ENCODE data around the gene JUP. TPM values are rescaled to one million over a fixed set of nuclear protein-coding genes. Genes with fewer than 3 reads are reported as not detected.

The JUP gene
- total RNA-seq, 1 donor from 2014 or later, result 72.5 TPM

DNA sequence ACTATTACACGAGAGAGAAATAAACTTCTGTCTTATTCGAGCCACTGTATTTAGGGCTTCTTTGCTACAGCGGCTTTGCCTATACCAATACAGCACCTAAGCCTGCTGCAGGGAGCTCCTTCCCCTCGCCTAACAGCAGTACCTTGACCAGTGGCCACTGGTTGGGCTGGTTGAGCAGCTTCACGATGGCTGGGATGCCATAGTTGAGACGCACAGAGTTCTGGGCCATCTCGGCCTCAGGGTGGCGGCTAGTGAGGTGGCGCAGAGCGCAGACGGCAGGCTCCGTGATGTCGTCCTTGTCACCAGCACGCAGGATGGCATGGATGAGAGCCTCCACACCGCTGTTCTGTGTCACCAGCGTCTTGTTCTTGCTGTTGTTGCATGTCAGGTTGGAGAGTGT lies 23.7 kb downstream of the JUP start:
- no peak for DNase-seq (ENCODE audit: low spot score)
- no peak for ATAC-seq

DNA sequence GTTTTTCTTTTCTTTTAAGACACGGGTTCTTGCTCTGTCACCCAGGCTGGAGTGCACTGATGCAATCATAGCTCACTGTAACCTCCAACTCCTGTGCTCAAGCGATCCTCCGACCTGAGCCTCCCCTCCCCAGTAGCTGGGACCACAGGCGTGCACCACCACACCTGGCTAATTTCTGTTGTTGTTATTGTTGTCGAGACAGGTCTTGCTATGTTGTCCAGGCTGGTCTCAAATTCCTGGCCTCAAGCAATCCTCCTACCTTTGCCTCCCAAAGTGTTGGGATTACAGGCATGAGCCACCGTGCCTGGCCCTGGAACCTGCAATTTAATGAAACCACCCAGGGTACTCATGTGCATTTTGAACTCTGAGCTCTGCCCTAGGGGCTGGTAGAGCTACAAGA lies 24.1 kb downstream of the JUP start:
- ATAC-seq, result no peak
- no peak for DNase-seq (ENCODE audit: low spot score)

DNA sequence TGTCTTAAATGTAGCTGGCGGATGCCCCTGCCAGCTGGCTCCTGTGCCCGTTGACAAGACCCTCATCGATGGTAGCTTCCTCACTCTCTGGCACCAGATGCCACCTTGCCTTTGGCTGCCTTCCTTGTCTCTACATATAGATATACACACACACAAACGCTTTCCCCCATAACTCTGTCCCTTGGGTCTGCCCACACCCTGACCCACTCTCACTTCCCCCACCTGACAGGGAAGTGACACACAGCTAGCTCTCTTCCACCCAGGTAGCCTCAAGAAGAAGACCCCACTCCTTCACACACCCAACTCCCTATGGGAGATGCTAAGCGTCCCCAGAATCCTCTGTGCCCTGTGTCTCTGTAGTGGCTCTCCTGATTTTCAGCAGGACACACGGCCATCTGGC lies 25.6 kb downstream of the JUP start:
- ATAC-seq, result no peak
- DNase-seq (ENCODE audit: low spot score), result no peak

DNA sequence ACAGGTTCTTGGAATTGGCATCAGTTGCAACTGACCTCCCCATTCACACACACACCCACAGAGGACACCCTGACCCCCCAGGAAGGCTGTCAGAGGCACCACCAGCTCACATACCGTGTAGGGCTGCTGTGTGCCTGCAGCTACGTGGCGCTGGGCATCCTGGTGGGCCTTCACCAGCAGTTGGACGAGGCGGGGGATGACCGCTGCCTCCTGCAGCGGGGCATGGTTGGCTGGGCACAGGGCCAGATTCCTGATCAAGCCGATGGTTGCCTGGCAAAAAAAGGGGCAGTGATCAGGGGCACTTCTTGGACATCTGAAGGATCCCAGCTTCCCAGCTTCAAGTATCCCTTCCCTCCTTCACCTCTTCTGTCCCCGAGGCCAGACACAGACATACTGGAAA lies 27.9 kb downstream of the JUP start:
- ATAC-seq (no peak), DNase-seq (ENCODE audit: low spot score) (no peak)

DNA sequence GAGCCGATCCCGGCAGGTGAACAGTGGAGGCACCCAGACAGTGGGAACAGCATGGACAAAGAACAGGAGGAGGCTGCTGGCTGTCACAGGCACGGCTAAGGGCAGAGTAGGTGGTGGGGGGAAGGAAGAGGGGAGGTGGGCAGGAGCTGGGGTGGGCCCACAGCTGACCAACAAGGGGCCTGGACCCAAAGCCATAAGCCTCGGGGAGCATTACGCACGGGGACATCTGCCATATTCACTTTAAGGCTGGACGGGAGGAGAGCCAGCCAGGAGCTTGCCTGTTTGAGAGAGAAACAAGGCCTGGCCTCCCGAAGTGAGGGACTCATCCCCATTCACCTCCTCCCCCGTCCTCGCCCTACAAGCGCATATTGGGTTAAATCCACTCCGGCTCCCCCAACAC lies 32.4 kb downstream of the JUP start:
- DNase-seq (ENCODE audit: low spot score) (no peak), ATAC-seq (peak; percentile 9)

DNA sequence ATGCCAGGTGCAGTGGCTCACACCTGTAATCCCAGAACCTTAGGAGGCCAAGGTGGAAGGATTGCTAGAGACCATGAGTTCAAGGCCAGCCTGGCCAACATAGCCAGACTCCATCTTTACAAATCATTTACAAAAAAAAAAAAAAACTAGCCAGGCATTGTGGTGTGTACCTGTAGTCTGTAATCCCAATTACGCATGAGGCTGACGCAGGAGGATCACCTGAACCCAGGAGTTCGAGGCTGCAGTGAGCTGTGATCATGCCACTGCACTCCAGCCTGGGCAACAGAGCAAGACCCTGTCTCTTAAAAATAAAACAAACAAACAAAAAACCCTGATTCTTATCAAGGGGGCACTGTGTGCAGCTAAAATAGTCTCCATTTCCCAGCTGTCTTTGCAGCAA lies 35.2 kb downstream of the JUP start:
- no peak for ATAC-seq

DNA sequence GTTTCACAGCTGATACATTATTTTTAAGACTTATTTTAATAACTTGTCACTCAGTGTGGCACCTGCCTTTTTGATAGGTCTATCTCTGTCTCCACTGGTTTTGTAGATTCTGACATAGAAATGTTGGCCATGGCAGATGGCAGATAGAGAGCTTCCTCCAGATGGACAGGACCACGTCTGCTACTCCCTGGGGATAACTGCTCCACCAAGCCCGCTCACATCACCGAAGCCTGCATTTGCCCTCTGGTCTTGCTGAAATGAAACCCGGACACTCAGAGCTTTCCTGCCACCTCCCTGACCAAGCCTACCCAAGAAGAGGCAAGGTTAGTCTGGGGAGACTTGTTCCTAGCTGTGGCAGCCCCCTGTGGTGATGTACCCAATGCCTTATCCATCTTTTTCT lies 35.6 kb downstream of the JUP start:
- ATAC-seq, result no peak
- DNase-seq (ENCODE audit: low spot score), result no peak

More for the DNA sequence above, 35.2 kb downstream of the JUP start:
- no peak for DNase-seq (ENCODE audit: low spot score)

DNA sequence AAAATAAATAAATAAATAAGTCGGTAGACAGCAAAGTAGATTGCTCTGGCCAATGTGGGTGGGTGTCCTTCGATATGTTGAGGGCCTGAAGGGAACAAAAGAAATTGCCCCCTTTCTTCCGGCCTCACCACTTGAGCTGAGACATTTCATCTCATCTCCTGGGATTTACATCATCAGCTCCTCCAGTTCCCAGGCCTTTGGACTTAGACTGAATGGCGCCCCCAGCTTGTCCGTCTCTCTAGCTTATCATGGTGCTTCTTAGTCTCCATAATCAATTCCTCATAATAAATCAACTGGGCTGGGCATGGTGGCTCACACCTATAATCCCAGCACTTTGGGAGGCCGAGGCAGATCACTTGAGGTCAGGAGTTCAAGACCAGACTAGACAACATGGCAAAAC lies 38.2 kb downstream of the JUP start:
- ATAC-seq, result no peak
- DNase-seq (ENCODE audit: low spot score), result no peak

DNA sequence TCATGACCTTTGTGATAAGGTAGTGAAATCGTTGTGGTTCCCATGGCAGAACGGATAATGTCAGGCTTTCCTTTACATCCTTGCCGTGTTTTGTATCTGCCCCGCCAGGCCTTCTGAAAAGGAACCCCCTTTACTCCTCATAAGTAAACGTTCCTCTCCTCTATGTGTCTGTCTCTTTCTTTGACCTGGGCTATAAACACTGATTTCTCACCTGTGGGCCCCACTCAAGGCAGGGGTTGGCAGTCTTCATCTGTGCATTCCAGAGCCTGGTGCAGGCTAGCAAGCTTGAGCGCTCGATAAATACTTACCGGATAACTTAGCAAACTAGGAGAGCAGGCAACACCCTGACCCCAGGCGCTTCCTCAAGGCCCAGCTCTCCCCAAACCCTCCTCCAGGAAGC lies 44.8 kb downstream of the JUP start:
- no peak for DNase-seq (ENCODE audit: low spot score)
- no peak for ATAC-seq

DNA sequence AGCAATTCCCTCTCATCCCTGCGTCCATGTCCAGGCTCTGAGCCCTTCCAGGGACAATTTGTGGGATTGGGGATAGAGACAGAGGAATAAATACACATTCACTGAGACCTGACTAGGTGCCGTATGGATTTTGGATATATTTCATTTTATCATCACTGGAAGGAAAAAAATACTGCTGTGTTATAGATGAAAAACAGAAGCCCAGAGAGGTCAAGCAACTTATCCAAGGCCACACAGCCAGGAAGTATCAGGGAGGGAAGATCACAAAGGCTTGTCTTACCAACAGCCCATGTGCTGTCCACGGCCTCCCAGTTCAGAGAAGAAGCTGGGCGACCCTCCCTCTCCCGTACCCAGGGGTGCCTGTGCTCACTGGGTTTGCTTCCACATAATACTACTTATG lies 46.0 kb downstream of the JUP start:
- ATAC-seq, result no peak
- no peak for DNase-seq (ENCODE audit: low spot score)

DNA sequence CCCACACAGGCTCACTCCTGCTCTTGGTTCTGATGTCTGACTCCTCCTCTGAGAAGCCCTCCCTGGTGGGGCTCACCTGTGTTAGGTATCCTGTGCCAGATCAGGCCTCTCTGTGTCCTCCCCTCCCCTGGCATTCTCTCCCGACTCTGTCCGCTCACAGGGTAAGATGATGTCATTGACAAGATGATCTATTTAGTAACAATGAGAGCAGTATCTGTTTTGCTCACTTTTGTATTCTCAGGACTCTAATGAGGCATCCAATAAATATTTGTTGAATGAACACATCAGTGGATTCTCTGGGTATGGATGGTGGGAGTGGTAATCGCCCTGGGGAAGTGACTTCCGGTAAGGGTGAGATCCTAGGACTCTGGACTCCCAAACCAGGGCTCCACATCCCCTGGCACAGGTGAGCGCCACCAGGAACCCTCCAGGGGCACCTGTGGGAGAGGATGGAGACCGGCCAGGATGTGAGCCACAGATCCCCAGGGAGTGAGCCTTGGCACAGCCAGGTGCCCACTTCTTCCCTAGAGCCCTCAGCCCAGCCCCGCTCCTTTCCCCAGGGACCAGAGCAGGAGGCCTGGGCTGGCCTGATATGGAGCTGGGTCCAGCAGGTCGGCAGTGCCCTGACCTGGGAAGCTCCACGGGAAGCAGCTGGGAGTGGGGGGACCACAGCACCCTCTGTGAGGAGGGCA lies 46.7 kb downstream of the JUP start:
- ATAC-seq (no peak), DNase-seq (ENCODE audit: low spot score) (no peak)

DNA sequence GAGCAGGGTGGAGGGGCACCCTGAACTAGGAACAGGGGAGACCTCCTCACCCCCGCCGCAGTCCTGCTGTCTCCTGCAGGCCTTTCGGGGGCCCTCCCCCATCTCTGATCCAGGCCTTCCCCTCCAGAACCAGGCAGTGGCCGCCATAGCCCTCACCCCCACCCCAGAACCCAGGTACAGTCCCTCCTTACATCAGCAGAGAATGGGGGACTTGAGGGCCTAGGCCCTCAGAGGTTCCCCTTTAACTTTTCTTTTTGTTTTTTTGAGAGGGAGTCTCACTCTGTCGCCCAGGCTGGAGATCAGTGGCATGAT lies 47.8 kb downstream of the JUP start:
- DNase-seq (ENCODE audit: low spot score) (no peak), ATAC-seq (no peak)

DNA sequence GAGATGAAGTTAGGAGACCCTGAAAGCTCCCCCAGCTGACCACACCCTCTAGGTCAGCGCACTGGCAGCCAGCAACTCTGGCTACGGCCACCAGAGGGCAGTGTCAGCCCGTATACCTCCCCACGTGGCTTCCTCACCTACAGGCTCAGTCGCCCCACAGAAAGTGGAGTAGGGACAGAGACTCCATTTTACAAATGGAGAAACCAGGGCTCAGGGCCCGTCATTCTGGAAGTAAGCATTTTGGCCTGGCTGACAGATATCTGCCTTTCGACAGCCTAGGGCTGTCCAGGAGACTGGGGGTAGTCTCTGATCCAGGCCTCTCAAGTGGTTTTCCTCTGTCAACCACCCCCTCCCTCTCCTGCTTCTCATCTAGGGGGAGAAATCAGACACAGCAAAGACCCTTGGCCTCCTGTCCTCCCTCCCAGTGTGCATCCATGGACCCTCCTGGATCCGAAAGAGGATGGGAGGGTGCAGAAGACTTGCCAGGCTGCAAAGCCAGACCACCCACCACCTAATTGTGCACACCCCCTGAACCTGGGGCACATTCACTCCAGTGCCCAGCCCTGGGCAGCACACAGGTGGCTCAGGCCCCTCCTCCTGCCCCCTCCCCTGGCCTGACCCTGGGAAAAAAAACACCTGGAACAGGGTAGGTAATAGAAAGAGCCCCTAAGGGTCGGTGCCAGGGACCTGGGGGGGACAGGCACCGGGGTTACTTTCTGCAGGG lies 48.3 kb downstream of the JUP start:
- ATAC-seq (peak; percentile 98), DNase-seq (ENCODE audit: low spot score) (peak; percentile 83)

DNA sequence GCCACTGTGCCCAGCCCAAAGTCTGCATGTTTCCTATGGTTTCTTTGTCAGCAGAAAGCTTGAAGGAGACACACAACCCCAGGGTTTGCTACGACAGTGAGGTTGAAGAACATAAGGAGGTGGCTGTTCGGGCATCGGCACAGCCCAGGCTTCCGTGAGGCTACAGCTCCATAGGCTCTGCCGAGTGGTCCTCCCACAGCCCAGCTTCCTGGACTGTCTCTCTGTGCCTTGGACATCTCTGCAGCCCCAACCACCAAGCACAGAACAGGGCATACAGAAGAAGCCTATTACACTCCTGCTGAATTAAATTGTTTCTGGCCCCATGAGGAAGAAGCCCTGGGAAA lies 48.9 kb downstream of the JUP start:
- ATAC-seq (peak; percentile 5), DNase-seq (ENCODE audit: low spot score) (no peak)

DNA sequence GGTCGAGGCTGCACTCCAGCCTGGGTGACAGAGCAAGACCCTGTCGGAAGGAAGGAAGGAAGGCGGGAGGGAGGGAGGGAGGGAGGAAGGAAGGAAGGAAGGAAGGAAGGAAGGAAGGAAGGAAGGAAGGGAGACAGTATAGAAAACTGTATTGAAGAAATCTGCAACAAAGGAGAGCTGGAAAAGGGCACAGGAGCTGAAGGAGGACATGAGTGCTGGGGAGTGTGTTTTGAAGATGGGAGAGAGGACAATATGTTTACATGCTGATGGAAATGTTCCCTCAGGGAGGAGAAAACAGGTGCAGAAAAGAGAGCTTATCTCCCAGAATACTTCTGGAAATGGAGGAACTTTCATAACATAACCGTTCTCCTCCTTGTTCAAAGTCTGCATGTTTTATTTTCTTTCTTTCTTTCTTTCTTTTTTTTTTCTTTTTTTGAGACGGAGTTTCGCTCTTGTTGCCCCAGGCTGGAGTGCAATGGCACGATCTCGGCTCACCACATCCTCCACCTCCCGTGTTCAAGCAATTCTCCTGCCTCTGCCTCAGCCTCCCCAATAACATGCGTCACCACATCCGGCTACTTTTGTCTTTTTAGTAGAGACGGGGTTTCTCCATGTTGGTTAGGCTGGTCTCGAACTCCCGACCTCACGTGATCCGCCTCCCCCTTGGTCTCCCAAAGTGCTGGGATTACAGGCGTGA lies 49.4 kb downstream of the JUP start:
- ATAC-seq (no peak), DNase-seq (ENCODE audit: low spot score) (no peak)

DNA sequence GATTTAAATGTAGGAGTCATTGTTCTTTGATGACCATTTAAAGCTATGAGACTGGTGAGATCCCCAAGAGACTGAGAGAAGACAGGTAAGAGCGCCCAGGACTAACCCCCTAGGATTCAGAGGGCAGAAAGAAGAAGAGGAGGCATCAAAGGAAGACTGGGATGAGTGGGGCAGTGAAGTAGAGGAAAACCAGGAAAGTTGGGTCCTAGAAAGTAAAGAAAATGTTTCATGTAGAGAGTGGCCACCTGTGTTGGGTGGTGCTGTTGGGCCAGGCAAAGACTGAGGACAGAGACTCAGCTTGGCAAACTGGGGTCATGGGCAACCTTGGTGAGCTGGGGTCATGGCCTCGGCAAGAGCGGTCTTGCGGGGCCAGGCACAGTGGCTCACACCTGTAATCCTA lies 50.8 kb downstream of the JUP start:
- ATAC-seq (no peak), DNase-seq (ENCODE audit: low spot score) (no peak)

DNA sequence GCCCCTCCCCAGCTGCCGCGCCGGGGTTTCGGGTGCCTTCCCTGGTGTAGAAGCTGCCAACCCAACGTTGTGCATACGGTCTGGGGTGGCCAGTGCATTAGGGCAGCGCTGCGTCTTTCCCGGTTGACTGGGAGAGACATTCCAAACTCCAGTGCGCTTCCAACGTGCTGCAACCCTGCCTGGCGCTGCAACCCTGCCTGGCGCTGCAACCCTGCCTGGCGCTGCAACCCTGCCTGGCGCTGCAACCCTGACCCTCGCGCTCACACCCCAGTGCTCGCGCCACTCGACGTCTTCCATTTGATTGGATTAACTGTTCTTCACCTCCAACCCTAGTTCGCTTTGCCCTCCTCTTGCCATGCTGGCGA lies 51.6 kb downstream of the JUP start:
- ATAC-seq (peak; percentile 4), DNase-seq (ENCODE audit: low spot score) (no peak)

DNA sequence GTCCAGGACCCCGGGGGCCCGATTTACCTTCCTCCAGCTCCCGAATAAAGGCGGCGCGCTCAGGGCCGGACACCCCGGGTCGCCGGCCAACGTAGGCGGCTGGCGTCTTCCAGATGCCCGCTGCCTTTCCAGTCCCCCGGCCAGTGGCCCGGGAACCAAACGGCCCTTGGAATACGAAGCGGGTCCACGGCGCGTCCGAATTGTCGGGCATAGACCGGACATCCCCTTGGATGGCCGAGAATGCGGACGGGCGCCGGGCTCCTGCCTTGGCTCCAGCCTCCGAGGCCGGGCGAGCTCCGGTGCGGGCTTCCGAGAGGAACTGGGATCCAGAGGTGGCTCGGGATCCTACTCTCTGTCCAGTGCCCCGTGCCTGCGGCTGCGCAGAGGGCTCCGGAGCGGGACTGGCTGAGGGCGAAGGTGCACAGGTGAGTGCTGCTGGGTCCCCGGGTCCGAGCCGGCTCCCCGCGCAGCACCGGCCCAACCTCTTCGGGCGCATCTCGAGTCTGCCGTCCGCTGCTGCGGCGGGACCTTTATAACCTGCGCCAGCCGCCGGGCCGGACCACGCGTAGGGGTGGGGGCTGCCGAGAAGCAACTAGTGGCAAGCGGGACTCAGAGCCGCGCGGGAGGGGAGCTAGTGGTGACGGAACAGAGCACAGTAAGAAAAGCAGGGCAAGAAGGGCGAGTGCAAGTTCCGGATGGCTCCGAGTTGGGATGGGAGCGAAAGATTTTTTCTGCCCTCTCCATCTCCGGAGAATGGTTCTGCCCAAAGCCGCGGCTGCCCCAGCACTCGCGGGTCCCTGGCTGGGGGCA lies 52.2 kb downstream of the JUP start, which contains the start of gene HAP1:
Gene HAP1 (minus strand): TSS at position 505 of the 810 bp plus-strand sequence. CDS start 9 bp downstream, at position 496.
- DNase-seq (ENCODE audit: low spot score), result no peak

DNA sequence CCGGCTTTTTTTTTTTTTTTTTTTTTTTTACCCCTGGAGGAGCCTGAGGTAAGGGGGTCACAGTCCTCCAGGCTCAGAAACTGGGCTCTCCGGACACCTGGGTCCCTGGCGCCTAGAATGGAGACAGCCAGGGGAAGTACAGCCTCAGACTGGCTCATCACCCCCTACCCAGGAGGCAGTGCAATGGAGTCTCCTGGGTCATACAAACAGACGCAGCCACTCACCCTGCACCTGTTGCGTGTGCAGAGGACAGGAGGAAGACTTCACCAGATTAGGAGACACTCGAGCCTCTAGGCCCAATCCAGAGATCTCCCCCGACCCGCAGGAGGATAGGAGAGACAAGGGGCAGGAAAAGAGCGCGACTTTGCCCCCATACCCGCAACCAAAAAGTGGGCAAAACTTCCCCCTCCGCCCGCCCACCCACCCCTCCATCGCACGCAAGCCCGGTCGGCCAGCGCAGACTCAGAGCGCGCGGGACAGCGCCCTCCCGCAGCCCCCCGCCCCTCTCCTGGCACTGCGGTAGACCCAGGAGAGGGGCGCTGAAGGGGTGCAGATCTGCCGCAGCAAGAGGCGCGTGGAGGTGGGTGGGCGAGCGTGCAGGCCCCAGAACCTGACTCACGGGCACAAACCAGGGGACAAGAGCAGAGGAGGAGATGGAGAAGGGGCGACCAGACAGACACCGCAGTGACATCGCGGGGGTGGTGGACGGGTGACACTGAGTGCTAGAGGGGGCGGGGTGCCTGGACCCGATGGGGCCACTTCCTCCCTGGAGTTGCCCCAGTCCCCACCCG lies 53.0 kb downstream of the JUP start:
- ATAC-seq, result no peak

More for the DNA sequence above, 52.2 kb downstream of the JUP start, which contains the start of gene HAP1:
- peak; percentile 24 for ATAC-seq

DNA sequence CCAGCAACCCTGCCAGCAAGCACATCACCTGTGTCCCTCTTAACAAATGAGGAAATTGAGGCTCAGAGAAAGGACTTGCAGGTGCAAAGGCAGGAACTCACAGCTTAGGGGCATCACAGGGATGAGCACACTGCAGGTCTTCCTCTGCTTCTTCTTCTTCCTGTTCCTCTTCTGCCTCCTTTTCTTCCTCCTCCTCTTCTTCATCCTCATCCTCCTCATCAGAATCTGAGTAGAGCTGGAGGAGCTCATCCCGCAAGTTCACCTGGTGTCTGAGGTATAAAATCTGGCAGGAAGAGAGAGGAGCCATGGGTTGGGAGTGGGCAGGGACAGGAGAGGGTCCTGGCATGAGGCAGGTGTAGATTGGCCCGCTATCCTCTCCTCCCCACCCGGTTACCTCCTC lies 54.7 kb downstream of the JUP start:
- no peak for DNase-seq (ENCODE audit: low spot score)
- no peak for ATAC-seq

More for the DNA sequence above, 53.0 kb downstream of the JUP start:
- DNase-seq (ENCODE audit: low spot score), result no peak

DNA sequence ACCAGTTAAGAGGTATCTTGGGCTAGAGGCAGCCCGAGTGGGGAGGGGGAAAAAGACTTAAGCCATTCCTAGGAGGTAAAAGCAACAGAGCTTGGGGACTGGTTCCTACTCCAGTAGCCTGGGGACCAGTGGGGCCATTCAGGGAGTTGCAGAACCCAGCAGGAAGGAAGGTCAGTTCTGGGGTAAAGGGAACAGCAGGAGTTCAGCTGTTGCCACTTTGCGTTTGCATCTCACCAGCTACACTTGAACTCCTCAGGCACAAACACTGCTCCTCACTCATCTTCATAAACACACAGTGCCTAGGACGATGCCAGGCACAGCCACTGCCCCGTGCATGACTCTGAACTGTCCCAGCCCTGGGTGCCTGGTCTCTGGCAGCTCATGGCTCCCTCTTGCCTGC lies 56.0 kb downstream of the JUP start:
- ATAC-seq (no peak), DNase-seq (ENCODE audit: low spot score) (no peak)

Data from left lobe of liver (tissue), 2 donors.